Upper lobe of left lung (tissue), 6 donors: ENCODE results near the gene ANAPC5. TPM values are rescaled to one million over a fixed set of nuclear protein-coding genes. Genes with fewer than 3 reads are reported as not detected.

Source experiments
- ATAC-seq, 2 donors: fragments of 200-7000 bp; cut with Tn5 transposase; one replicate each; pipeline ENCODE4 v1.9.1; 2022; ENCODE audit warnings: mild to moderate bottlenecking in 2 of 2, moderate library complexity in 2 of 2; ENCODE audit not compliant: low FRiP score in 2 of 2
- DNase-seq, 2 donors: peaks; one replicate each; pipeline ENCODE4 v3.0.0-alpha.2; 2019 to 2020
- H3K27ac ChIP-seq, 4 donors: fragments of 200-600 bp; sonication (generic); one replicate each; pipeline ENCODE4 v1.5.1; 2016 to 2019
- H3K27me3 ChIP-seq, 4 donors: fragments of 200-600 bp; sonication (generic); one replicate each; pipeline ENCODE4 v1.5.1; 2017 to 2019
- H3K36me3 ChIP-seq, 4 donors: fragments of 200-600 bp; sonication (generic); one replicate each; pipeline ENCODE4 v1.5.1; 2016 to 2019
- H3K4me1 ChIP-seq, 4 donors: fragments of 200-600 bp; sonication (generic); one replicate each; pipeline ENCODE4 v1.5.1; 2018 to 2019
- H3K4me3 ChIP-seq, 4 donors: fragments of 200-600 bp; sonication (generic); one replicate each; pipeline ENCODE4 v1.5.1; 2017 to 2019; ENCODE audit warnings: mild to moderate bottlenecking in 2 of 4, moderate library complexity in 1 of 4
- H3K9me3 ChIP-seq, 4 donors: fragments of 200-600 bp; sonication (generic); one replicate each; pipeline ENCODE4 v1.5.1; 2018 to 2019
- CTCF ChIP-seq, 6 experiments: fragments of 450-650 bp in 4 of 6; fragments of 200-600 bp in 2 of 6; sonication (generic) in 2 of 6; IDR thresholded peaks; one replicate each; pipeline ENCODE4 v1.5.1; 2016 to 2019; ENCODE audit warnings: antibody characterized with exemption in 6 of 6
- EP300 ChIP-seq, 4 donors: sonication (generic); formaldehyde crosslinking; IDR thresholded peaks; one replicate each; pipeline ENCODE4 v1.5.1; 2017; ENCODE audit warnings: antibody characterized with exemption in 4 of 4, control low read depth in 2 of 4
- POLR2A ChIP-seq, 4 donors: fragments of 450-650 bp; IDR thresholded peaks; one replicate each; pipeline ENCODE4 v1.5.1; 2016 to 2017; ENCODE audit warnings: antibody characterized with exemption in 4 of 4, mild to moderate bottlenecking in 2 of 4
- POLR2AphosphoS5 ChIP-seq, 2 donors: sonication (generic); formaldehyde crosslinking; IDR thresholded peaks; one replicate each; pipeline ENCODE4 v1.5.1; 2017; ENCODE audit warnings: antibody characterized with exemption in 2 of 2
- WGBS, 2 donors: methylation state at CpG; one replicate each; pipeline ENCODE4 v1.1.5; 2017 to 2018; 5-methylcytosine and 5-hydroxymethylcytosine counted together
- total RNA-seq, 6 donors: library from RNA; depleted of rRNA in 4 of 6; stranded (reverse); fragments of >200 nt in 4 of 6; gene quantifications; one replicate each; pipeline versions ENCODE4 v1.1.0 to v1.2.1, GENCODE V29; 2016 to 2021
- donor health status: DM: no; HTN: no; CAD: no; lungs with moderate emphysema.
- donor health status: DM: no; HTN: yes; CAD: no; lungs with severe emphysema.

Gene ANAPC5
- total RNA-seq, 6 donors from 2014 or later, result 68.1 to 172 (median 87.3) TPM

- Histone ChIP-seq H3K27me3 (no peaks in the 10 kb centered on the region), H3K9me3 (no peaks in the 10 kb centered on the region), H3K27ac (no peak overlapping the region), H3K4me1 (no peaks in the 10 kb centered on the region), H3K4me3 (no peak overlapping the region), H3K36me3 (no peaks in the 10 kb centered on the region)
- DNase-seq, result no peak
- TF ChIP-seq POLR2AphosphoS5 (IDR thresholded peaks at IDR 0.05) (no peak), POLR2A (IDR thresholded peaks at IDR 0.05) (no peak), CTCF (IDR thresholded peaks at IDR 0.05) (no peak), EP300 (IDR thresholded peaks at IDR 0.05) (no peak)
- no peak for ATAC-seq
- WGBS, 2 donors, result 62 to 71% methylated on average over 5 of the region's 5 CpGs
Measured at GRCh38 chr12:121365416-121366062, 13.3 kb upstream of the ANAPC5 start.

DNA sequence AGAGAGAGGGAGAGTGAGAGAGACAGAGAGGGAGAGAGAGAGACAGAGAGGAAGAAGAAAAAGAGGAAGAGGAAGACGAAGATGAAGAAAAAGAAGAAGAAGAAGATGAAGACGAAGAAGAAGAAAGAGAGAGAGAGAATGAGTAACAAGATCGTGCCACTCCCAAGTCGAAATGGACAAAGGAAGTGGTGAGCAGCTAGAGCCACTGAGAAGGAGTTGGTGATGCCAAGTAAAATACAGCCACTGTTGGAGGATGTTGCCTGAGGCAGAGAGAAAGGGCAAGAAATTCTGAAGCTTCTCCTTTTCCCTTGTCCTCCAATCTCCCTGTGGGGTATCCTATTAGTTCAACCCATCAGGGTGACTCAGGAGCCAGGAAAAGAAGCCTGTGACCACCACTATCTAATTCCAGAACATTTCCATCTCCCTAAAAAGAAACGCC is 12.5 kb upstream of the ANAPC5 start:
- WGBS, 2 donors, result 53 to 58% methylated on average over 5 of the region's 5 CpGs
- Histone ChIP-seq H3K27ac (no peak overlapping the region), H3K4me1 (no peaks in the 10 kb centered on the region), H3K27me3 (no peaks in the 10 kb centered on the region), H3K9me3 (no peaks in the 10 kb centered on the region), H3K36me3 (no peaks in the 10 kb centered on the region), H3K4me3 (no peak overlapping the region)
- DNase-seq (no peak), ATAC-seq (no peak)
- TF ChIP-seq POLR2AphosphoS5 (IDR thresholded peaks at IDR 0.05) (no peak), EP300 (IDR thresholded peaks at IDR 0.05) (no peak), CTCF (IDR thresholded peaks at IDR 0.05) (no peak), POLR2A (IDR thresholded peaks at IDR 0.05) (no peak)

DNA sequence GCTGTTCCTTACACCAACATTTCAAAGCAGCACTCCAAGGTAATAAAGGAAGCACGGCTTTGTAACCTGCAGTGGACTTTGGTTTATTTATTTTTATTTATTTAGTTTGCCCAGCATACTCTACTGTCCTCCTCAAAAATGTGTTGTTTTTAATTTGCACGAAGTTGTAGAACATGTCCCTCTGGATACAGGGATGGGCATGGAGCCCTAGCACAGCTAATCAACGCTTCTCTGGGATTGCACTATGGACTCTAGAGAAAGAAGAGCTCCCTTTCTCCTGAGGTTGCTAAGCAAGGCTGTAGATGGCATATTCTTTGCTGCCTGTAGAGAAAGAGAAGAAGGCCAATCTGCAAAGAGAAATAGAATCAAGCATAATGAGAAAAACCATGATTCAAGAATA is 5.9 kb upstream of the ANAPC5 start:
- DNase-seq (no peak), ATAC-seq (no peak)

DNA sequence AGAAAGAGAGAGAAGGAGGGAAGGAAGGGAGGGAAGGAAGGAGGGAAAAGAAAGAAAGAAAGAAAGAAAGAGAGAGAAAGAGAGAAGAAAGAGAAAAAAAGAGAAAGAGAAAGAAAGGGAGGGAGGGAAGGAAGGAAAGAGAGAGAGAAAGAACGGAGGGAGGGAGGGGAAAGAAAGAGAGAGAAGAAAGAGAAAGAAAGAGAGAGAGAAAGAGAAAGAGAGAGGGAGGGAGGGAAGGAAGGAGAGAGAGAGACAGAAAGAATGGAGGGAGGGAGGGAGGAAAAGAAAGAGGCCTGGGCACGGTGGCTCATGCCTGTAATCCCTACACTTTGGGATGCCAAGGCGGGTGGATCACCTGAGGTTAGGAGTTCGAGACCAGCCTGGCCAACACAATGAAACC is 5.1 kb upstream of the ANAPC5 start:
- WGBS, 2 donors, result 73 to 77% methylated on average over 4 of the region's 4 CpGs

More for the DNA sequence above, 5.9 kb upstream of the ANAPC5 start:
- Histone ChIP-seq H3K27me3 (no peaks in the 10 kb centered on the region), H3K27ac (no peak overlapping the region), H3K4me3 (no peak overlapping the region), H3K4me1 (peaks cover 1 to 3% (median 2%) of the 10 kb centered on the region in 4 donors), H3K36me3 (no peaks in the 10 kb centered on the region), H3K9me3 (no peaks in the 10 kb centered on the region)
- TF ChIP-seq CTCF (IDR thresholded peaks at IDR 0.05), result no peak
- no peak for TF ChIP-seq EP300 (IDR thresholded peaks at IDR 0.05)
- TF ChIP-seq POLR2AphosphoS5 (IDR thresholded peaks at IDR 0.05), result no peak
- no peak for TF ChIP-seq POLR2A (IDR thresholded peaks at IDR 0.05)
- 66 to 70% methylated on average over 3 of the region's 3 CpGs for WGBS, 2 donors

More for the DNA sequence above, 5.1 kb upstream of the ANAPC5 start:
- H3K9me3 ChIP-seq, result no peaks in the 10 kb centered on the region
- H3K27me3 ChIP-seq, result no peaks in the 10 kb centered on the region
- H3K27ac ChIP-seq, result no peak overlapping the region
- no peak overlapping the region for H3K4me3 ChIP-seq
- H3K36me3 ChIP-seq, result no peaks in the 10 kb centered on the region
- no peak for TF ChIP-seq POLR2AphosphoS5 (IDR thresholded peaks at IDR 0.05)
- TF ChIP-seq CTCF (IDR thresholded peaks at IDR 0.05), result no peak
- TF ChIP-seq POLR2A (IDR thresholded peaks at IDR 0.05), result no peak
- no peak for TF ChIP-seq EP300 (IDR thresholded peaks at IDR 0.05)
- H3K4me1 ChIP-seq, result peaks cover 3 to 8% (median 6%) of the 10 kb centered on the region in 4 donors
- no peak for DNase-seq
- no peak for ATAC-seq
